Measurements from ENCODE around the gene NDST3. TPM values are rescaled to one million over a fixed set of nuclear protein-coding genes. Genes with fewer than 3 reads are reported as not detected.

NDST3 gene
- total RNA-seq, 6 experiments from 2014 or later, result 0.25 to 1.0 (median 0.57) TPM

- ATAC-seq (no peak), DNase-seq (no peak)
- Histone ChIP-seq H3K27me3 (no peaks in the 10 kb centered on the region), H3K4me1 (no peaks in the 10 kb centered on the region), H3K4me3 (no peak overlapping the region), H3K36me3 (no peaks in the 10 kb centered on the region), H3K27ac (no peak overlapping the region), H3K9me3 (no peaks in the 10 kb centered on the region)
- WGBS (ENCODE audit: insufficient coverage, low coverage, low lambda C conversion rate, missing lambda C conversion rate), result 81% methylated on average over 2 of the region's 2 CpGs
- intact Hi-C loops (cut with DNase I), result no loop called here
- TF ChIP-seq CTCF (IDR thresholded peaks at IDR 0.05), result no peak
- no peak for TF ChIP-seq POLR2A (IDR thresholded peaks at IDR 0.05)
Measured at GRCh38 chr4:118190903-118191302, 156.6 kb downstream of the NDST3 start.

- DNase-seq, result no peak
Measured at GRCh38 chr4:118193421-118193820, 159.1 kb downstream of the NDST3 start.

GRCh38 chr4:118206627-118207026, 172.3 kb downstream of the NDST3 start:
- intact Hi-C loops (cut with DNase I), result no loop called here

More at GRCh38 chr4:118193421-118193820, 159.1 kb downstream of the NDST3 start:
- intact Hi-C loops (cut with DNase I), result no loop called here
- 70% methylated on average over 2 of the region's 6 CpGs for WGBS (ENCODE audit: insufficient coverage, low coverage, low lambda C conversion rate, missing lambda C conversion rate)
- no peak overlapping the region for H3K4me3 ChIP-seq
- no peaks in the 10 kb centered on the region for H3K9me3 ChIP-seq
- H3K36me3 ChIP-seq, result no peaks in the 10 kb centered on the region
- no peak overlapping the region for H3K27ac ChIP-seq
- H3K27me3 ChIP-seq, result no peaks in the 10 kb centered on the region
- no peaks in the 10 kb centered on the region for H3K4me1 ChIP-seq
- TF ChIP-seq CTCF (IDR thresholded peaks at IDR 0.05) (no peak), POLR2A (IDR thresholded peaks at IDR 0.05) (no peak)
- no peak for ATAC-seq

GRCh38 chr4:118213101-118213500, 178.8 kb downstream of the NDST3 start:
- Histone ChIP-seq H3K4me3 (no peak overlapping the region), H3K9me3 (no peaks in the 10 kb centered on the region), H3K4me1 (no peaks in the 10 kb centered on the region), H3K27ac (no peak overlapping the region), H3K36me3 (no peaks in the 10 kb centered on the region), H3K27me3 (no peaks in the 10 kb centered on the region)
- no peak for TF ChIP-seq POLR2A (IDR thresholded peaks at IDR 0.05)
- TF ChIP-seq CTCF (IDR thresholded peaks at IDR 0.05), result no peak
- intact Hi-C loops (cut with DNase I), result no loop called here
- DNase-seq (no peak), ATAC-seq (no peak)
- 49% methylated on average over 3 of the region's 3 CpGs for WGBS (ENCODE audit: insufficient coverage, low coverage, low lambda C conversion rate, missing lambda C conversion rate)

More at GRCh38 chr4:118206627-118207026, 172.3 kb downstream of the NDST3 start:
- Histone ChIP-seq H3K36me3 (no peaks in the 10 kb centered on the region), H3K9me3 (no peaks in the 10 kb centered on the region), H3K4me3 (no peak overlapping the region), H3K27ac (no peak overlapping the region), H3K27me3 (no peaks in the 10 kb centered on the region), H3K4me1 (no peaks in the 10 kb centered on the region)
- WGBS (ENCODE audit: insufficient coverage, low coverage, low lambda C conversion rate, missing lambda C conversion rate), result 36% methylated on average over 1 of the region's 2 CpGs
- ATAC-seq (no peak), DNase-seq (no peak)
- TF ChIP-seq CTCF (IDR thresholded peaks at IDR 0.05), result no peak
- TF ChIP-seq POLR2A (IDR thresholded peaks at IDR 0.05), result no peak

GRCh38 chr4:118215826-118216225, 181.5 kb downstream of the NDST3 start:
- WGBS (ENCODE audit: insufficient coverage, low coverage, low lambda C conversion rate, missing lambda C conversion rate), result 100% methylated on average over 2 of the region's 2 CpGs
- TF ChIP-seq POLR2A (IDR thresholded peaks at IDR 0.05), result no peak
- TF ChIP-seq CTCF (IDR thresholded peaks at IDR 0.05), result no peak
- intact Hi-C loops (cut with DNase I), result no loop called here

More at GRCh38 chr4:118215826-118216225, 181.5 kb downstream of the NDST3 start:
- H3K4me3 ChIP-seq, result no peak overlapping the region
- DNase-seq (no peak), ATAC-seq (no peak)
- no peaks in the 10 kb centered on the region for H3K9me3 ChIP-seq
- no peaks in the 10 kb centered on the region for H3K4me1 ChIP-seq
- no peak overlapping the region for H3K27ac ChIP-seq
- no peaks in the 10 kb centered on the region for H3K27me3 ChIP-seq
- no peaks in the 10 kb centered on the region for H3K36me3 ChIP-seq
